Mesodermal cell (in vitro differentiated cells): ENCODE data around the gene RRAS2.

Experiments used
- H3K27ac ChIP-seq: 2 replicates; pipeline ENCODE4 v1.7.0; 2013; ENCODE audit warnings: mild to moderate bottlenecking, low read depth, low read length, moderate library complexity; ENCODE audit not compliant: severe bottlenecking
- H3K36me3 ChIP-seq: 2 replicates; pipeline ENCODE4 v1.7.1; 2013; ENCODE audit warnings: mild to moderate bottlenecking, low read length, moderate library complexity; ENCODE audit not compliant: control insufficient read depth, insufficient read depth
- H3K4me1 ChIP-seq: one replicate; pipeline ENCODE4 v1.7.1; 2013; ENCODE audit warnings: mild to moderate bottlenecking, low read length; ENCODE audit not compliant: insufficient read depth, control insufficient read depth, poor library complexity, severe bottlenecking
- H3K4me3 ChIP-seq: 2 replicates; pipeline ENCODE4 v1.7.0; 2013; ENCODE audit warnings: low read length, control low read depth, mild to moderate bottlenecking; ENCODE audit not compliant: insufficient read depth, poor library complexity, severe bottlenecking; ENCODE audit errors: extremely low read depth
- H3K9me3 ChIP-seq: 2 replicates; pipeline ENCODE4 v1.7.1; 2013; ENCODE audit warnings: mild to moderate bottlenecking, low read length, moderate library complexity; ENCODE audit not compliant: control insufficient read depth
- WGBS, 2 experiments: methylation state at CpG; one replicate each; pipeline ENCODE4 v1.1.5; 2013; ENCODE audit warnings: missing lambda C conversion rate in 2 of 2; ENCODE audit not compliant: insufficient coverage in 2 of 2; 5-methylcytosine and 5-hydroxymethylcytosine counted together

Gene RRAS2

DNA sequence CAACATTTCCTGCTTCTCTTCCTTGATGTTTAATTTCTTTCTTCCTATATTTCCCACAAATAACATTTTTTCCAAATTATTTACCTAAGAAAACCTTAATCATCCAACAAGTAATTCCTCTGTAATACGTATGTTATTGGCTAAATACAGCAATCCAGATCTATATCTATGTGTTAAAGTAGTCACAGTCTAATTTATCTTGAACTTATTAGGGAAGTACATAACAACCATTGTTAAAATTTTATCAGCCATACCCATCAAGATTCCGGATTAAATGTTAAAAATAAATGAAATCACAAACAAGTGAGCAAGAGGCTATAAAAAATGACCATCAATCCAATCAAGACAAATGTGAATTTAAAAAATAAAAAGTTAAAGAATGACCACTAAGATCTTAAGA lies 36.5 kb downstream of the RRAS2 start:
- Histone ChIP-seq H3K36me3 (no peaks in the 10 kb centered on the region), H3K4me3 (no peak overlapping the region), H3K4me1 (peaks cover 4% of the 10 kb centered on the region), H3K9me3 (no peaks in the 10 kb centered on the region), H3K27ac (no peak overlapping the region)
- no CpG with 5 or more reads among the region's 2 CpGs for WGBS, 2 experiments

GRCh38 chr11:14320020-14320419 lies 39.0 kb downstream of the RRAS2 start:
- WGBS, 2 experiments: 86 to 100% methylated on average over 1 to 2 of the region's 3 CpGs
- Histone ChIP-seq H3K27ac (no peak overlapping the region), H3K36me3 (no peaks in the 10 kb centered on the region), H3K9me3 (no peaks in the 10 kb centered on the region), H3K4me3 (no peak overlapping the region), H3K4me1 (no peaks in the 10 kb centered on the region)

DNA sequence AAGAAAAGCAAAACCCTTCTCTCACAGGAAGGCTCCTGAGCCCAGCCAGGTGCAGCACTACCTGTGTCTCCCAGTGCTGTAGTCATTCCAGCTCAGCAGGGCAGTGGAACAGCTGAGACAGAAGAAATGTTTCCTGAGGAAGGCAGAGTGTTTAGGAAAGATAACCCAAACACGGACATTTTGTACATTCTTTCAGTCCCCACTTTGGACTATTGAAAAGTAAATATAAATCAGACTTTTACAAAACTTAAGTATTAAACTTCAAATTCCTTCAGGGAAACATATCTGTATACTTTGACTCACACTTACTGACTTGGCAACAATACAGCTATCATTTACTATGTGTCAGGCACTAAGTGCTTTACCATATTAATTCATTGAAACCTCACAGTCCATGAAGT lies 40.4 kb downstream of the RRAS2 start:
- WGBS, 2 experiments: no CpG with 5 or more reads among the region's 1 CpG
- Histone ChIP-seq H3K27ac (no peak overlapping the region), H3K4me3 (no peak overlapping the region), H3K36me3 (no peaks in the 10 kb centered on the region), H3K4me1 (peaks cover 2% of the 10 kb centered on the region), H3K9me3 (no peaks in the 10 kb centered on the region)

DNA sequence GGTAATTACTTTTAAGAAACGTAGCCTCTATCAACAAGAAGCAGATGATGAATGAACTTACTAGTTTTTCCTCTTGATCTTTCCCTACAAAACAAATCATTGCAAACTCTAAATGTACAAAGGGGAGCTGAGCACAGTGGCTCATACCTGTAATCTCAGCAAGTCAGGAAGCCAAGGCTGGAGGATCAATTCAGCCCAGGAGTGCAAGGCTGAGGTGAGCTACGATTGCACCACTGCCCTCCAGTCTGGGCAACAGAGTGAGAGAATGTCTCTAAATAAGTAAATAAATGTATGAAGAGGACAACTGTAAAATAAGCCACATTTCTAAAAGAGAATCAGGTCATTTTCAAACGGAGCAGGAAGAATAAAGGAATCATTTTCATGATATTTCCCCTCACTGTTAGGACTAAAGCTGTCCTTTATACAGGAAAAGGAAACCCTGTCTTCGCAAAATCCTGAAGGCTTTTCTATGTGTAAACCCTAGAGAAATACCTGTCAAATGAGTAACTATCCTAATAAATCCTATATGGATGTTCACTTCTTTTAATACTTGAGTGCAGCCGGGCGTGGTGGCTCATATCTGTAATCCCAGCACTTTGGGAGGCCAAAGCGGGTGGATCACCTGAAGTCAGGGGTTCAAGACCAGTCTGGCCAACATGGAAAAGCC lies 41.2 kb downstream of the RRAS2 start:
- H3K36me3 ChIP-seq: no peaks in the 10 kb centered on the region
- H3K4me3 ChIP-seq: no peak overlapping the region
- 96 to 100% methylated on average over 3 of the region's 7 CpGs for WGBS, 2 experiments
- no peak overlapping the region for H3K27ac ChIP-seq
- peaks cover 2% of the 10 kb centered on the region for H3K4me1 ChIP-seq
- no peaks in the 10 kb centered on the region for H3K9me3 ChIP-seq

DNA sequence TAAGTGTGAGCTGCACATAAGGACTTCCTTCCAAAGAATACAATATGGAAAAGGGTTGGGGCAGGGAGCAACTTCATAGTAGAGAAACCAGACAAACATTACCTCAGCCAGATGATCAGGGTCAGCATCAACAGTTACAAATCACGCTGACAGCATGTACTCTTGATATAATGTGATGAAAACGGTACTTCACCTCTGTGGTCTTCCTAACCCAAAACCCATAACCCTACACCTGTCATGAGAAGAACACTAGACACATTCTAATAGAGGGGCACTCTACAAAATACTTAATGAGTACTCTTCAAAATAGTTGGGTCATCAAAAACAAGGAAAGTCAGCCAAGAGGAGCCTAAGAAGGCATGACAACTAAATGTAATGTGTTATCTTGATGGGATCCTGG lies 43.9 kb downstream of the RRAS2 start:
- no CpG with 5 or more reads among the region's 2 CpGs for WGBS, 2 experiments
- no peaks in the 10 kb centered on the region for H3K9me3 ChIP-seq
- H3K4me1 ChIP-seq: peaks cover 7% of the 10 kb centered on the region
- H3K27ac ChIP-seq: no peak overlapping the region
- H3K4me3 ChIP-seq: no peak overlapping the region
- no peaks in the 10 kb centered on the region for H3K36me3 ChIP-seq

DNA sequence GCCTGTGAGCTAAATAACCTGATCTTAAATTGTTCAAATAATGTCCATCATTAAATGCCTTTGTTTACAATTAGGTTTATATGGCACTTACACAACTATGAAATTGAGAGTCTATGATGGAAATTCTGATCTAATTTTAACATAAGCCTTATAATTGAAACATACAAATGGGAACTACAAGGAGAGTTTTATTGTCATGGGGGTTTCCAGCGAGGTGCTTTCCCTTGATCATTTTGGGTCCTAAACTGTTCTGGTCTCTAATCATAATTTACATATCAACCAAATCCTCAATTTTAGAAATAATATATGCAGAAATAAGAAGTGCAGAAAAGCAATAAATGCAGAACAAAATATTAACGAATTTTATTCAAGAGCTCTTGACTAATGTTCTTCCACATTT lies 44.9 kb downstream of the RRAS2 start:
- Histone ChIP-seq H3K4me1 (peaks cover 7% of the 10 kb centered on the region), H3K27ac (no peak overlapping the region), H3K4me3 (no peak overlapping the region), H3K36me3 (no peaks in the 10 kb centered on the region), H3K9me3 (no peaks in the 10 kb centered on the region)
- no CpG with 5 or more reads among the region's 2 CpGs for whole genome bisulfite sequencing, 2 experiments

- 87 to 92% methylated on average over 2 to 3 of the region's 4 CpGs for WGBS, 2 experiments
Measured at GRCh38 chr11:14312736-14313438, 46.1 kb downstream of the RRAS2 start.

GRCh38 chr11:14310679-14311078 lies 48.3 kb downstream of the RRAS2 start:
- Histone ChIP-seq H3K4me1 (peaks cover 10% of the 10 kb centered on the region), H3K9me3 (no peaks in the 10 kb centered on the region), H3K27ac (no peak overlapping the region), H3K36me3 (no peaks in the 10 kb centered on the region), H3K4me3 (no peak overlapping the region)
- WGBS, 2 experiments: 82 to 88% methylated on average over 1 of the region's 1 CpG

More at GRCh38 chr11:14312736-14313438, 46.1 kb downstream of the RRAS2 start:
- H3K4me3 ChIP-seq: no peak overlapping the region
- no peaks in the 10 kb centered on the region for H3K36me3 ChIP-seq
- H3K4me1 ChIP-seq: peaks cover 7% of the 10 kb centered on the region
- no peaks in the 10 kb centered on the region for H3K9me3 ChIP-seq
- no peak overlapping the region for H3K27ac ChIP-seq

DNA sequence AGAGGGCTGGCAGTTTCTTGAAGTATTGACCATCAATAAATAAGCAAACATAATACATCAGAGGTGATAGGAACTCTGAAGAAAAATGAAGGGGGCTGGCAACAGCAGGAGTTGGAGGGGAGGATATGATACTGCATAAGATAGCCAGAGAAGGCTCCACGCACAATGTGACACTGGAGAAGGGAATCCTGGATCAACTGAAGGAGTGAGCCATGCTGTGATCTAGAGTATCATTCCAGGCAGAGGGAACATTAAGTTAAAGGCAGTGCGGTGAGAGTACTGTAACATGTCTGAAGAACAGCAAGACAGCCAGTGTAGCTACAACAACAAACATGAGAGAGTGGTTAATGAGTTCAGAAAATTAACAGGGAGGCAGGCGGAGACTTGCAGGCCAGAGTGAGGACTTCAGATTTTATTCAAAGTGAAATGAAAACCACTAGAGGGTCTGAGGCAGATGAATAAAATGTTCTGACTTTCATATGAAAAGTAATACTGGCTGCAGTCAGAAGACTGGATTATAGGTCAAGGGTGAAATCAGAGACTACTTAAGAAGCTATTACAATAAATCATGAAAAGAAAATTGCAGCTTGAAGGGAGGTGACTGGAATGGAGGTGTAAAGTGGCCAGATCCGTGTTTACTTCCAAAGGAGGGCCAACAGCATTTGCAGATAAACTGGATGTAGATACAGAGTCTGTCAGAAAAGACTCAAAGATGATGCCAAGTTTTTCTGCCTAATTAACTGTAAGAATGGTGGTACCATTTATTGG lies 49.4 kb downstream of the RRAS2 start:
- no peaks in the 10 kb centered on the region for H3K9me3 ChIP-seq
- peaks cover 10% of the 10 kb centered on the region for H3K4me1 ChIP-seq
- 86% methylated on average over 3 to 4 of the region's 4 CpGs for WGBS, 2 experiments

DNA sequence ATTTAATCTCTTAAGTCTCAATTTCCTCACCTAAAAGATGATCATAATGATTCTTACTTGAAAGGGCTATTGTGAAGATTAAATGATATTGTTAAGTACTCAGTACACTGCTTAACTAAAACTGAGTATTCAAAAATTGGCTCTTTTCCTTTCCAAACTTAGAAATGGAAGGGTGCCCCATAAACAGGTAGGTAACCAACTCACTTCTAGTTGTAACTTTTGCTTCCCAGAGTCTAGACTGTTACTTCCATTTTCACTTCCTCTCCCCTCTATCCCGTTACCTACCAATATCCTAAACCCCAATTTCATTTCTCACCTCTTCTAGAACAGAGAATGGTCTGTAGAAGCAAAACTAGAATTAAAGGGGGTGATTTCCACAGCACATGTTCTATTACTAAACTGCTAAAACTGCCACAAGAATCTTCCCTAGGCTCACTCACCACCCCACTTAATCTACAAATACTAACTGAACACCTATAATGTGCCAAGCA lies 50.0 kb downstream of the RRAS2 start:
- Histone ChIP-seq H3K4me1 (peaks cover 10% of the 10 kb centered on the region), H3K36me3 (no peaks in the 10 kb centered on the region), H3K27ac (no peak overlapping the region), H3K4me3 (no peak overlapping the region), H3K9me3 (no peaks in the 10 kb centered on the region)
- WGBS, 2 experiments: no CpG with 5 or more reads among the region's 1 CpG

More for the DNA sequence above, 49.4 kb downstream of the RRAS2 start:
- Histone ChIP-seq H3K4me3 (no peak overlapping the region), H3K36me3 (no peaks in the 10 kb centered on the region), H3K27ac (no peak overlapping the region)
